SU-DHL-6 (cell line): ENCODE data around the gene ACVRL1.
A peak's percentile ranks its signal among the peaks of the same experiment; 100 is the strongest.

Source experiments
- H2AFZ ChIP-seq: fragments of 200-600 bp; sonication (generic); 2 replicates; pipeline ENCODE4 v1.6.1; 2014; ENCODE audit warnings: low read depth, mild to moderate bottlenecking, moderate library complexity, mixed read lengths, antibody characterized with exemption, low read length; ENCODE audit not compliant: severe bottlenecking
- H3F3A ChIP-seq: fragments of 200-600 bp; shearing (Covaris generic); 2 replicates; pipeline ENCODE4 v1.6.0; 2016; ENCODE audit warnings: antibody characterized with exemption, mild to moderate bottlenecking; ENCODE audit not compliant: insufficient read depth
- H3K27ac ChIP-seq: fragments of 200-600 bp; sonication (generic); 2 replicates; pipeline ENCODE4 v1.5.1; 2016; ENCODE audit warnings: low read depth, mild to moderate bottlenecking, low read length, moderate library complexity, mixed read lengths
- H3K27me3 ChIP-seq: fragments of 200-600 bp; sonication (generic), shearing (Covaris generic); 2 replicates; pipeline ENCODE4 v1.6.0; 2014; ENCODE audit warnings: mild to moderate bottlenecking, low read length
- H3K36me3 ChIP-seq: fragments of 200-600 bp; sonication (generic); 2 replicates; pipeline ENCODE4 v1.6.1; 2014; ENCODE audit warnings: mild to moderate bottlenecking, low read length, mixed read lengths
- H3K4me2 ChIP-seq: fragments of 300-600, 200-600 bp; shearing (Covaris generic), sonication (generic); 2 replicates; pipeline ENCODE4 v1.6.0; 2014; ENCODE audit warnings: low read length, low read depth, mild to moderate bottlenecking; ENCODE audit not compliant: poor library complexity, severe bottlenecking
- H3K4me3 ChIP-seq: fragments of 200-600 bp; sonication (generic); 2 replicates; pipeline ENCODE4 v1.5.1; 2014; ENCODE audit warnings: antibody characterized with exemption, low read length, mild to moderate bottlenecking, mixed read lengths; ENCODE audit not compliant: insufficient read depth, poor library complexity, severe bottlenecking
- H3K79me2 ChIP-seq: fragments of 200-600 bp; sonication (generic); 2 replicates; pipeline ENCODE4 v1.6.1; 2014; ENCODE audit warnings: mild to moderate bottlenecking, low read length, moderate library complexity; ENCODE audit not compliant: insufficient read depth
- H3K9ac ChIP-seq: fragments of 200-600 bp; sonication (generic); 2 replicates; pipeline ENCODE4 v1.7.0; 2014; ENCODE audit warnings: mild to moderate bottlenecking, low read length
- H3K9me2 ChIP-seq: fragments of 200-600 bp; sonication (generic); replicated peaks from 2 replicates; pipeline ENCODE4 v1.6.1; 2014; ENCODE audit warnings: low read length; ENCODE audit not compliant: insufficient read depth
- H3K9me3 ChIP-seq: fragments of 200-600 bp; sonication (generic); 2 replicates; pipeline ENCODE4 v1.6.1; 2014; ENCODE audit warnings: low read length, mixed read lengths; ENCODE audit not compliant: insufficient read depth
- H4K20me1 ChIP-seq: fragments of 200-600 bp; sonication (generic); 2 replicates; pipeline ENCODE4 v1.6.1; 2014; ENCODE audit warnings: low read depth, mild to moderate bottlenecking, antibody characterized with exemption, low read length, moderate library complexity, mixed read lengths
- CTCF ChIP-seq: fragments of 200-600 bp; sonication (generic); IDR thresholded peaks from one replicate; pipeline ENCODE4 v1.5.1; 2017; ENCODE audit warnings: antibody characterized with exemption, mild to moderate bottlenecking, low read length, moderate library complexity; ENCODE audit not compliant: insufficient read depth, poor library complexity, severe bottlenecking
- EZH2phosphoT487 ChIP-seq: fragments of 200-600 bp; sonication (generic), shearing (Covaris generic); conservative IDR thresholded peaks from 2 replicates; pipeline ENCODE4 v1.6.1; 2018; ENCODE audit warnings: mild to moderate bottlenecking, antibody characterized with exemption, low read length, moderate library complexity, mixed read lengths

The ACVRL1 gene

GRCh38 chr12:51963477-51963876 lies 56.2 kb downstream of the ACVRL1 start:
- no peak overlapping the region for H3K4me2 ChIP-seq
- H3F3A ChIP-seq = no peaks in the 10 kb centered on the region
- H3K36me3 ChIP-seq = no peaks in the 10 kb centered on the region
- H3K27me3 ChIP-seq = no peaks in the 10 kb centered on the region
- TF ChIP-seq CTCF (no peak), EZH2phosphoT487 (no peak)
- no peaks in the 10 kb centered on the region for H3K79me2 ChIP-seq
- H4K20me1 ChIP-seq = 0 out of 2 replicates have a peak, but pooled peaks cover 5% of the 10 kb centered on the region
- no peaks in the 10 kb centered on the region for H3K9me2 ChIP-seq
- H3K9me3 ChIP-seq = no peaks in the 10 kb centered on the region
- H2AFZ ChIP-seq = no peak overlapping the region
- H3K4me3 ChIP-seq = no peak overlapping the region
- H3K9ac ChIP-seq = no peak overlapping the region
- no peak overlapping the region for H3K27ac ChIP-seq

- H3K9ac ChIP-seq = no peak overlapping the region
- H3K36me3 ChIP-seq = no peaks in the 10 kb centered on the region
- H3K9me3 ChIP-seq = no peaks in the 10 kb centered on the region
- H4K20me1 ChIP-seq = peaks cover 5% of the 10 kb centered on the region; the same call in 1 of the 2 replicates
- no peak overlapping the region for H3K4me2 ChIP-seq
- no peaks in the 10 kb centered on the region for H3K9me2 ChIP-seq
- no peaks in the 10 kb centered on the region for H3K27me3 ChIP-seq
- no peak overlapping the region for H3K4me3 ChIP-seq
- no peak overlapping the region for H3K27ac ChIP-seq
- no peak for TF ChIP-seq EZH2phosphoT487
- no peak for TF ChIP-seq CTCF
- H3K79me2 ChIP-seq = no peaks in the 10 kb centered on the region
- H2AFZ ChIP-seq = no peak overlapping the region
- H3F3A ChIP-seq = no peaks in the 10 kb centered on the region
Measured at GRCh38 chr12:51969643-51970042, 62.3 kb downstream of the ACVRL1 start.

- H3K4me2 ChIP-seq = no peak overlapping the region
- no peaks in the 10 kb centered on the region for H3K27me3 ChIP-seq
- TF ChIP-seq EZH2phosphoT487 (no peak), CTCF (peak; percentile 40)
- no peaks in the 10 kb centered on the region for H3F3A ChIP-seq
- H4K20me1 ChIP-seq = no peaks in the 10 kb centered on the region; the same call in 1 of the 2 replicates
- no peaks in the 10 kb centered on the region for H3K9me2 ChIP-seq
- no peak overlapping the region for H3K27ac ChIP-seq
- no peaks in the 10 kb centered on the region for H3K79me2 ChIP-seq
- no peak overlapping the region for H2AFZ ChIP-seq
- H3K9ac ChIP-seq = no peak overlapping the region
- no peaks in the 10 kb centered on the region for H3K9me3 ChIP-seq
- H3K36me3 ChIP-seq = no peaks in the 10 kb centered on the region
- no peak overlapping the region for H3K4me3 ChIP-seq
Measured at GRCh38 chr12:51970904-51971646, 63.8 kb downstream of the ACVRL1 start.
